NCI-H226 (cell line): Measurements from ENCODE around the gene MT1X.

Source experiments
- DNase-seq: peaks from one replicate; pipeline ENCODE4 v3.0.0-alpha.2; 2015

MT1X gene

GRCh38 chr16:56679818-56680217 is 2.5 kb upstream of the MT1X start:
- DNase-seq, result no peak

- no peak for DNase-seq
Observed at GRCh38 chr16:56682703-56683397, 580 bp downstream of the MT1X start.

GRCh38 chr16:56683424-56684172 is 1.3 kb downstream of the MT1X start:
- DNase-seq, result no peak

GRCh38 chr16:56684256-56684925 is 2.1 kb downstream of the MT1X start:
- DNase-seq, result no peak

GRCh38 chr16:56684926-56685590 is 2.8 kb downstream of the MT1X start:
- DNase-seq, result no peak

- DNase-seq, result no peak
Observed at GRCh38 chr16:56686758-56687157, 4.5 kb downstream of the MT1X start.

- DNase-seq, result no peak
Observed at GRCh38 chr16:56688762-56689161, 6.5 kb downstream of the MT1X start.

- no peak for DNase-seq
Observed at GRCh38 chr16:56689171-56689570, 6.9 kb downstream of the MT1X start.

- DNase-seq, result no peak
Observed at GRCh38 chr16:56690420-56691122, 8.3 kb downstream of the MT1X start.

- DNase-seq, result peak; percentile 85
Observed at GRCh38 chr16:56691885-56692284, 9.6 kb downstream of the MT1X start.

- no peak for DNase-seq
Observed at GRCh38 chr16:56695246-56695645, 13.0 kb downstream of the MT1X start.

- no peak for DNase-seq
Observed at GRCh38 chr16:56697456-56698155, 15.3 kb downstream of the MT1X start.

GRCh38 chr16:56700195-56700594 is 17.9 kb downstream of the MT1X start:
- no peak for DNase-seq

- DNase-seq, result no peak
Observed at GRCh38 chr16:56700631-56701030, 18.4 kb downstream of the MT1X start.

- no peak for DNase-seq
Observed at GRCh38 chr16:56701534-56701933, 19.3 kb downstream of the MT1X start.

- DNase-seq, result no peak
Observed at GRCh38 chr16:56702836-56703235, 20.6 kb downstream of the MT1X start.

- DNase-seq, result no peak
Observed at GRCh38 chr16:56708525-56709442, 26.5 kb downstream of the MT1X start.

- no peak for DNase-seq
Observed at GRCh38 chr16:56709443-56710040, 27.3 kb downstream of the MT1X start.

- DNase-seq, result no peak
Observed at GRCh38 chr16:56710181-56710737, 28.0 kb downstream of the MT1X start.

GRCh38 chr16:56711862-56712261 is 29.6 kb downstream of the MT1X start:
- DNase-seq, result no peak
